Measurements from ENCODE around the gene F12. TPM values are rescaled to one million over a fixed set of nuclear protein-coding genes. Genes with fewer than 3 reads are reported as not detected.

F12 gene
- total and polyA plus RNA-seq, 10 donors, result 0.60 to 2.3 (median 1.1) TPM

GRCh38 chr5:177414481-177414880, 5.1 kb upstream of the F12 start:
- WGBS, 5 donors, result 82 to 93% (median 91%) methylated on average over 3 of the region's 3 CpGs
- Histone ChIP-seq H3K36me3 (no peaks in the 10 kb centered on the region), H3K4me3 (no peak overlapping the region), H3K4me1 (peaks cover 0 to 66% (median 14%) of the 10 kb centered on the region in 6 donors), H3K27ac (no peak overlapping the region), H3K9me3 (no peaks in the 10 kb centered on the region), H3K27me3 (replicated peaks in 1 of 7) (no peaks in the 10 kb centered on the region)
- intact Hi-C loops (cut with DNase I; ENCODE audit: low total_unique reads), result no loop called here
- TF ChIP-seq POLR2A (IDR thresholded peaks at IDR 0.05), result no peak
- TF ChIP-seq POLR2AphosphoS5 (IDR thresholded peaks at IDR 0.05), result no peak
- TF ChIP-seq CTCF (IDR thresholded peaks at IDR 0.05 in 8 of 11, conservative IDR thresholded peaks at IDR 0.05 in 3 of 11), result no peak
- no peak for DNase-seq

- Histone ChIP-seq H3K27me3 (replicated peaks in 1 of 7) (no peaks in the 10 kb centered on the region), H3K36me3 (no peaks in the 10 kb centered on the region), H3K4me1 (peaks cover 0 to 59% (median 14%) of the 10 kb centered on the region in 6 donors), H3K9me3 (no peaks in the 10 kb centered on the region), H3K4me3 (peak overlapping the region in 1 of 8 donors; percentile 36), H3K27ac (peak overlapping the region in 7 of 8 donors; percentile 20 to 83 (median 67))
- no peak for DNase-seq
- intact Hi-C loops (cut with DNase I; ENCODE audit: low total_unique reads), result no loop called here
- TF ChIP-seq POLR2A (IDR thresholded peaks at IDR 0.05) (no peak), POLR2AphosphoS5 (IDR thresholded peaks at IDR 0.05) (no peak), CTCF (IDR thresholded peaks at IDR 0.05 in 8 of 11, conservative IDR thresholded peaks at IDR 0.05 in 3 of 11) (no peak)
- 67 to 80% (median 73%) methylated on average over 8 of the region's 8 CpGs for WGBS, 5 donors
Measured at GRCh38 chr5:177412603-177413233, 3.4 kb upstream of the F12 start.

GRCh38 chr5:177410575-177410974, 1.2 kb upstream of the F12 start:
- TF ChIP-seq POLR2AphosphoS5 (IDR thresholded peaks at IDR 0.05) (no peak), CTCF (IDR thresholded peaks at IDR 0.05 in 8 of 11, conservative IDR thresholded peaks at IDR 0.05 in 3 of 11) (no peak), POLR2A (IDR thresholded peaks at IDR 0.05) (no peak)
- H3K4me3 ChIP-seq, result no peak overlapping the region
- no peaks in the 10 kb centered on the region for H3K27me3 ChIP-seq (replicated peaks in 1 of 7)
- H3K36me3 ChIP-seq, result no peaks in the 10 kb centered on the region
- no peak for DNase-seq
- peaks cover 2 to 51% (median 17%) of the 10 kb centered on the region in 6 donors for H3K4me1 ChIP-seq
- 45 to 68% (median 57%) methylated on average over 3 of the region's 3 CpGs for WGBS, 5 donors
- H3K9me3 ChIP-seq, result no peaks in the 10 kb centered on the region
- intact Hi-C loops (cut with DNase I; ENCODE audit: low total_unique reads), result no loop called here
- peak overlapping the region in 4 of 8 donors; percentile 15 to 83 (median 43) for H3K27ac ChIP-seq

- intact Hi-C loops (cut with DNase I; ENCODE audit: low total_unique reads), result no loop called here
- H3K27ac ChIP-seq, result peak overlapping the region in 7 of 8 donors; percentile 11 to 84 (median 58)
- TF ChIP-seq CTCF (IDR thresholded peaks at IDR 0.05 in 8 of 11, conservative IDR thresholded peaks at IDR 0.05 in 3 of 11) (peak in 10 of 11 experiments; percentile 17 to 74 (median 52)), POLR2AphosphoS5 (IDR thresholded peaks at IDR 0.05) (peak; percentile 32 to 61 (median 60)), POLR2A (IDR thresholded peaks at IDR 0.05) (no peak)
- WGBS, 5 donors, result 8 to 59% (median 35%) methylated on average over 3 to 5 of the region's 5 CpGs
- H3K4me1 ChIP-seq, result peaks cover 33 to 59% (median 46%) of the 10 kb centered on the region in 6 donors
- no peaks in the 10 kb centered on the region for H3K36me3 ChIP-seq
- H3K9me3 ChIP-seq, result no peaks in the 10 kb centered on the region
- H3K27me3 ChIP-seq (replicated peaks in 1 of 7), result peaks cover 0 to 34% (median 30%) of the 10 kb centered on the region in 7 donors
- peak overlapping the region in 1 of 8 donors; percentile 37 for H3K4me3 ChIP-seq
- peak; percentile 93 for DNase-seq
Measured at GRCh38 chr5:177405805-177406204, 3.6 kb downstream of the F12 start.
